IPS-NIHi7 (cell line): ENCODE data around the gene FAM25C.
"Not testable (repeated sequence)": the region's sequence is repeated elsewhere in the genome, so short reads cannot be mapped to it uniquely, and the experiment has no call there.

Experiments
- DNase-seq: peaks from one replicate; pipeline ENCODE4 v3.0.0; 2012; ENCODE audit warnings: mixed read lengths; ENCODE audit errors: extremely low spot score

FAM25C gene

DNA sequence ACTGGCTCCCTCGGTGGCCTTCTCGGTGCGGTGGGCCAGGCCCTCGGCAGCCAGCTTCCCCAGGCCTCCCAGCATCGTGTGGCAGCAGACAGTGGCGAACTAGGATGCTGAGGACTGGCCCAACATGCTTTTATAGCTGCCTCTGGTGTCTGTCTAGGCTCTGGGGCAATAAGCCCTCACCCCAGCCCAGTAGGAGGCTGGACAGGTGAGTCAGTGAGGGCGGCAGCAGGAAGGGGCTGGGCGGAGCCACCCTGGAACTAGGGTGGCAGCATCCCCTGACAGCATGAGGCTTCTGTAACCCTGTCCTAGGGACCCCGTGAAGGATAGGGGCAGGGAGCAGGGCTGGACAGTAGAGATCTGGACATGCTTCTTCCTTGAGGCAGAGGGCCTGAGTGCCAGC is at the start of gene FAM25C:
Gene FAM25C, minus strand, starts transcription at position 101 of the 400 bp plus-strand sequence. Its CDS starts 26 bp downstream, at position 75.
- not testable (repeated sequence) for DNase-seq

DNA sequence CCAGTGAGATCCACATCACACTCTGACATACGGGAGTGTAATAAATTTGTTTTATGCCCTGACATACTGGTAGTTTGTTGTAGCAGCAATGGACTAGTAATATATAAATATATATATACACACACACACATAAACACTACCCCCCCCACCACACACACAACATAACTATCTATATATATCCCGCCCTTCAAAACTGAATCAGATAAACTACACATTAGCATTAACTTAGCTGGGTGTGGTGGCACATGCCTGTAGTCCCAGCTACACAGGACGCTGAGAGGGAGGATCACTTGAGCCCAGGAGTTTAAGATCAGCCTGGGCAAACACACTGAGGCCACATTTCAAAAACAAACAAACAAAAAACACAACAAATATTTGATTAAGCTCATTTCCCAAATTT is 45.0 kb upstream of the FAM25C start:
- DNase-seq, result not testable (repeated sequence)

GRCh38 chr10:48031390-48031789 is 31.8 kb upstream of the FAM25C start:
- DNase-seq, result not testable (repeated sequence)

DNA sequence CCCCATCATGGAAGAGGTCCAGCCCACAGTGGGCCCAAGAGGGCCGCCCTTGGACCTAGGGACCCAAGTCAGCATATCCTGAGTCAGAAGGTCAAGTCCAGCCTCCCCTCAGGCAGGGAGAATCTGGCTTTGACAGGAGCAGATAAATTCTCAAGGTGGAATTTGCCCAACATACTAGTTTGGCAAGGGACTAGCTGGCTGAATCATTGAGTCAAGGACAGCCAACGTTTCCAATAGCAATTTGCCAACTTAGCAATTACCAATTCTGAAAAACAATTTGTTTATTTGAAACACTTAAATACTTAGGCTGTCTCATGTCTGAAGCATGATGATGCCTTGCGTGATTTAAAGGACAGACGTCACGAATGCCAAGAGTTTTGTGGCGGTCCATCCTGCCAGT is 2.7 kb upstream of the FAM25C start:
- not testable (repeated sequence) for DNase-seq

DNA sequence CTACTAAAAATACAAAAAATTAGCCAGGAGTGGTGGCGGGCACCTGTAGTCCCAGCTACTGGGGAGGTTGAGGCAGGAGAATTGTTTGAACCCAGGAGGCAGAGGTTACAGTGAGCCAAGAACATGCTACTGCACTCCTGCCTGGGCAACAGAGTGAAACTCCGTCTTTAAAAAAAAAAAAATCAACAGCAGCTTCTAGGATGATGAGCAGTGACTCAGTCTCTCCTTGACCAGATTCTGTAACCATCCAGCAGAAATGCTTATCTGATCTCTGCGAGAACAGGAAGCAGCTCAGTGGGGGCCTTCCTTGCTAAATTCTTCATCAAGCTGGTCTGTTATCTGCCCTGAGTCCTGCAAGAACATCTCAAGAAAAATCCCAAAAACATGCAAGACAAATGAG is 5.5 kb downstream of the FAM25C start:
- not testable (repeated sequence) for DNase-seq

DNA sequence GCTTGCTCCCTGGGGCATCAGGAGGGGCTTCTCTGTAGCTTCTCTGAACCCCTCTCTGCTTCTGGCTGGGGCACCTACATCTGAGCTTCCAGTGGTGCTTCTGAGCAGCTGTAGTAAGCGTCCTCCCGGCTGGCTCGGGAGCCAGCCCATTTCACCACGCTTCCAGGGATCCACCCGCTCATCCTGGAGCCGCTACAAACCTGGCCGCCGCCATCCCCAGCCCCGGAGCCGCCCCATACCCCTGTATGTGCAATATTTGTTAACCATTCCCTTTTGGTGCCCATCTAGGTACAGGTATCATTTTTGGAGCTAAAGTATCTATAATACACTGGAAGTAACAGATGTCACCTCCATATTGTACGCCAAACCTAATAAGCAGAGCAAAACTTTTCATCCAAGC is 7.0 kb downstream of the FAM25C start:
- DNase-seq, result peak; percentile 3

- DNase-seq, result not testable (repeated sequence)
Measured at GRCh38 chr10:47991706-47992105, 7.9 kb downstream of the FAM25C start.

DNA sequence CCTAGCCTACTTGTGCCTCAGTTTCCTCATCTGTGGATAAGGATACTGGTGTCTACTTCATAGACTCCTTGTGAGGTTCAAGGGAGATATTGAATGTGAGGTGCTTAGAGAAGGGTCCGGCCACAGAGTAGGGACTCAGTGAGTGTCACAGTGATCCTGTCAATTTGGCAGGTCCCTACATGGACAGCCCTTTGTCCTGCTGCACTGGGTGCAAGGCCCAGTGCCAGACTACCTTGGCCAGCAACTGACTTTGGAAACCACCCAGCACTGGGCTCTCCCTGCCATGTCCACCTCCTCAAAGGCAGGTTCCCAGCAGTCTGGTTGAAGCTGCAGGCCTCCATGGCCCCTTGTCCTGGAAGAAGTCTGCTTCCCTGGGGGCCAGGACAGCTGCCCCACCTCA is 9.5 kb downstream of the FAM25C start:
- not testable (repeated sequence) for DNase-seq

- DNase-seq, result not testable (repeated sequence)
Measured at GRCh38 chr10:47989542-47989950, 10.0 kb downstream of the FAM25C start.

DNA sequence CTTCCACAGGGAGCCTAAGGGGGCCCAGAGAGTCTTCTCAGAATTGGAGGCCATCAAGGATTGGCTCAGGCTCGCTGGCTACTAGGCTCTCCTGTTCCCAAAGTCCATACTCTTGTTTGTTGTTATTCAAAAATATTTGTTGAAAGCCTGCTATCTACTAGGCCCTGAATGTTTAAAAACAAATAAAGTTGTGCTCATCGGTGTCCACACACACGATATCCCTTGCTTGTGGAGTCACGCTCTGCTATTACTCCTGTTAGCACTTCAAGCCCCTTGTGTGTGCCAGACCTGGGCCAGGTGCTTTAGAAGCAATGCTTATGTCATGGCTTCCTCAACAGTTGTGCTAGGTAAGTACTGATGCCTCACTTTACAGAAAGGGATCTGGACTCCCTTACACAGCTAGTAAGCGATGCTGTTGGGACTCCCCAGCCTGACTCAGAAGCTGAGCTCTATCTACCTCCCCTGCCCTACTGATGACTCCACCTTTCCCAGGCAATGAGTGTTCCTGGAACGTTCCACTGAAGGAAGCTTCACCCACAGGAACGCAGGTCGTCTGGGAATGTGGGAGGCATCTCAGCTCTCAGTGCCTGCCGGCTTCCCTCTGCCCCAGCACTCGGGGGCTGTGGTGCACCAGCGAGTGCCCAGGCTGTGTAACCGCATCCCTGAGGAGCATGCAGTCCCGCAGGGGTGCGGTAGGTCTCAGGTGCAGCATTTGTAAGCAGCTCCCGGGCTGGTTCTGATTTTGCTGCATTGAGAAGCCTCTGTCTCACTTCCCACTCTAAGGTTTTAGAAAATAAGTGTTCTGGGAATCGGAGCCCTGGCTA is 10.7 kb downstream of the FAM25C start:
- not testable (repeated sequence) for DNase-seq

DNA sequence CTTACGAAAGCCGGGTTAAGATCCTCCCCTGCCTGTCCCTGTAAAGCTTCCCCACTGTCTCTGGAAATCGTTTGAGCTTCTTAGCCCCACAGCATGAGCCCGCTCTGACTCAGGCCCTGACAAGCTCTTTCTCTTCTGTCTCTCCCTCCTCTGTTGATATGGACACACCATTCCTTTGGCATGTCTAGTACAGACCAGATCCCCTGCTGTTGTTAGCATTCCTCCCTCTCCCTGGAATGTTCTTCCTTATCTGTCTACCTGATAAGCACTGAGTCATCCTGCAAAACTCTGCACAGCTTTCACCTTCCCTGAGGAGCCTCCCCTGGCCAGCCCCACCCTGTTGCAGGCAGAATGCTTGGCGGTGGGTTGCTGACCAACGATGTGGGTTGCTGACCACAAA is 11.6 kb downstream of the FAM25C start:
- DNase-seq, result not testable (repeated sequence)

DNA sequence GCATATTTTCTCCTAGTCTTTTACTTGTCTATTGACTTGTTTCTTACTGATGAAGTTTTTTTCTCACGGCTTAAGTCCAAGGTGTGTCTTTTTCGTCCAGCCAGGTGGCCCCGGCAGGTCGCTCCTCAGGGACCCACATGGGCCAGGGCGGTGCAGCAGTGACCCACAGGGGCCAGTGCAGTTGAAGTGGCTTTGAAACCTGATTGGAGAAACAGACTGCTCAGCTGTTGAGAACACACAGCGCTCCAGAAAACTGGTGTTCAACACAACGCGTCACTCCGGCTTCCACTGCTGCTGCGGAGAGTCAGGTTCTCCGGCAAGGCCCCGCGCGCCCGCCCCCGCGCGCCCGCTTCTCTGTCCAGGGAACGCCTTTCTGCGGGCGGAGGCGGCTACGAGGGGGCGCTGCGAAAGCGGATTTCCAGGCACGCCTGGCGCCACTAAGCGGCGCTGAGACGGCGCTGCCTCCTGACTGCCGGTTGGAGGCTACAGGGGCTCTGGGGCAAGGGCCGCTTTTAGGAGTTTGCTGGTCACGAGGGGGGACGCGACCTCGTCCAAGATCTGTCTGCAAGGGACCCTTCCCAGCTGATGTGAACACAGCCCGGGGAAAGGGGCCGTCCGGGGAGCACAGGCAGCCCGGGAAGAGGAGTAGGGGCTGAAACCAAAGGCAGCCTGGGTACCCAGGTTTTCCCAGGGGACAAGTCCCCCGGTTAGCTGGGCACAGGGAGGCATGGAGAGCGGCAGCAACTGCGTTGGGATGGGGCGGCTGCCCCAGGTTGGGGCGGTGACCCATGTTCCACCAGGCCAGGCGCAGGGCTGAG is 13.0 kb downstream of the FAM25C start:
- DNase-seq, result not testable (repeated sequence)

- not testable (repeated sequence) for DNase-seq
Measured at GRCh38 chr10:47975409-47975808, 24.2 kb downstream of the FAM25C start.

GRCh38 chr10:47973131-47973530 is 26.5 kb downstream of the FAM25C start:
- DNase-seq, result not testable (repeated sequence)

DNA sequence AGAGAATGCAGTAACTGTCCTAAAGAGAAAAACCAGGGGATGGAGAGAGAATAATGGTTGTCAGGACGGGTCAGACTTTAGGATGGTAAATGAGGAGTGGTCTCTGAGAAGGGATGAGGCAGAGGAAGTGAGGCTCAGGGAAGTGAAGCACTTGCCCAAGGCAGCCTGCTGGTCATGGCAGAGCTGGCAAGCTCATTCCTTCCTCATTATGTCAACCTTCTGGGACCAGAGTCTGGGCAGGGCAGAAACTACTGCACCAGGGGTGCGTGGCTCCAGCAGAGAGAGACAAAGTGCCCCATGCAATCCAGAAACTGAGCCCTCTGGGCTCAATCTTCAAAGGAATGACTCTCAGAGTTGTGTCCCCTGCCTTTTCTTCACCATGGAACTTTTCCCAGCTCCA is 27.5 kb downstream of the FAM25C start:
- not testable (repeated sequence) for DNase-seq

GRCh38 chr10:47971598-47971997 is 28.0 kb downstream of the FAM25C start:
- DNase-seq, result not testable (repeated sequence)

DNA sequence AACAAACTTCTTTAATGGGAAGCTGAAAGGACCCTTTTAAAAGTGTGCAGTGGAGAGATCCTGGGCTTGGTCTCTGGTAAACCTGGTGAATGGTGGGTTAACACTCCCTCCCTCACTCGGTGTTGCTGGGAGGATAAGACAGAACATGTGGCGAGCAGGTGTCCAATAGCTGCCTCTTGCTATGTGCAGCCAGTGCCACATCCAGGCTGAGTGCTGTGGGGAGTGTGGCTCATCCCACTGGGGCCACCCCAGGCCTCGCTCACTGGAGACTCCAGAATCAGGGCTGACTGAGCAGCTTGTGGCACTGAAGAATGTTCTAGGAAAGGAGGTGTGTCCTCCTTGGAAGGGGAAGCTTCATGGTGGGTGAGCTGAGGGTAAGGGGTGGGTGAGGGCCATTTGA is 29.5 kb downstream of the FAM25C start:
- peak; percentile 0 for DNase-seq

DNA sequence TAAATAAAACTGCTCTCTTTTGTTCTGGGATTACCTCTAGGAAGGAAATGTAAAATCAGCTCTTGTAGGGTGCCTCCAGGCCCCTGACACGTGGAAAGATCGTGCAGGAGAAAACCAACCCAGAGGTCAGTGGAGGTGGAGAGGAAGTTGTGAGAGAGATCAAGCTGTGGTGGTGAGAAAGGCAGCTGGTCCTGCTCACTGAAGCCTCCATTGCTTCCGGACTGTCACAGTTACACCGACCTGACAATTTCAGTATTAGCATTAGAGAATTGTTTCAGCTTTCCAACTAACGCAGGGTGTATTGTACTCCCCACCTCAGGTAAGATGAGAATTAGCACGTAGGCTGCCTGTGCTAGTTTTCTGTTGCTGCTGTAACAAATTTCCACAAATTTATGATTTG is 30.6 kb downstream of the FAM25C start:
- DNase-seq, result not testable (repeated sequence)

GRCh38 chr10:47964280-47965063 is 35.1 kb downstream of the FAM25C start:
- DNase-seq, result not testable (repeated sequence)

GRCh38 chr10:47962785-47963184 is 36.8 kb downstream of the FAM25C start:
- DNase-seq, result not testable (repeated sequence)

DNA sequence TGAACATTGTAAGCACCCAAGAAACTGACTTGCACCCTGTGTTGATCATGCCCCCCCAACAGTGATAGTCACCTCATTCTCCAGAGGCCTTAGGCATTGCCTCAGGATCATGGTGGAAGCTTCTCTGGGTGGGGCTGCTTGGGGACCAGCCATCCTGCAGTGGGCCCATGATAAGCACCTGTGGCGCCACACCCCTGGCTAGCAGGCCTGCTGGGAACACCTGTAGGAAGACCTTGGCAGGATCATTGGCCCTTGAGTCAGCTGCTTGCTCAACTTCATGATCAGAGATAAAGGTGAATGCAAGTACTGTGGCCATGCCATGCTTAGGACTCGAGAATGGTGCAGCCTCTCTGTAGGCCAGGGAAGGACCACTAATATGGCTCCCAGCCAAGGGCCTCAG is 38.9 kb downstream of the FAM25C start:
- not testable (repeated sequence) for DNase-seq

GRCh38 chr10:47959677-47960076 is 39.9 kb downstream of the FAM25C start:
- DNase-seq, result not testable (repeated sequence)
